Measurements from ENCODE around the gene ATP8B4.
A peak's percentile ranks its signal among the peaks of the same experiment; 100 is the strongest.

- TF ChIP-seq CTCF (IDR thresholded peaks at IDR 0.05) (peak in 1 of 3 experiments; percentile 20), POLR2AphosphoS5 (IDR thresholded peaks at IDR 0.05) (no peak), EP300 (IDR thresholded peaks at IDR 0.05) (no peak), POLR2A (IDR thresholded peaks at IDR 0.05; ENCODE audit: low read depth) (no peak)
These were observed 242.5 kb downstream of the ATP8B4 start for GRCh38 chr15:49876401-49877038.

All from esophagus muscularis mucosa (tissue), 4 donors.